NCI-H2107 (cell line): ENCODE data around the gene ESYT1.

Experiments used
- DNase-seq: peaks from one replicate; lab custom pipeline; 2025; lab: John Stamatoyannopoulos, UW

ESYT1 gene

GRCh38 chr12:56127888-56128669 is at the start of gene ESYT1:
ESYT1 (plus strand) TSS chr12:56128267; CDS start chr12:56128320, 53 bp downstream.
- peak; percentile 97 for DNase-seq

- DNase-seq, result no peak
These were observed 49.6 kb upstream of the ESYT1 start for GRCh38 chr12:56078427-56078826.

GRCh38 chr12:56078931-56079722 is 48.9 kb upstream of the ESYT1 start:
- no peak for DNase-seq

- peak; percentile 71 for DNase-seq
These were observed 48.1 kb upstream of the ESYT1 start, which contains the start of gene ERBB3 for GRCh38 chr12:56079723-56080555. ERBB3 (plus strand) TSS chr12:56080165; CDS start chr12:56080301, 136 bp downstream.

GRCh38 chr12:56080556-56081138 is 47.4 kb upstream of the ESYT1 start:
- DNase-seq, result no peak

- no peak for DNase-seq
These were observed 46.4 kb upstream of the ESYT1 start for GRCh38 chr12:56081393-56082347.

- DNase-seq, result no peak
These were observed 45.7 kb upstream of the ESYT1 start for GRCh38 chr12:56082382-56082781.

GRCh38 chr12:56082967-56083366 is 45.1 kb upstream of the ESYT1 start:
- no peak for DNase-seq

GRCh38 chr12:56084958-56085543 is 43.0 kb upstream of the ESYT1 start:
- no peak for DNase-seq

- no peak for DNase-seq
These were observed 42.0 kb upstream of the ESYT1 start for GRCh38 chr12:56086096-56086495.

- DNase-seq, result no peak
These were observed 41.5 kb upstream of the ESYT1 start for GRCh38 chr12:56086608-56087007.

- no peak for DNase-seq
These were observed 40.8 kb upstream of the ESYT1 start for GRCh38 chr12:56087220-56087619.

GRCh38 chr12:56097738-56098137 is 30.3 kb upstream of the ESYT1 start:
- DNase-seq, result no peak

GRCh38 chr12:56098592-56098991 is 29.5 kb upstream of the ESYT1 start:
- no peak for DNase-seq

- no peak for DNase-seq
These were observed 28.3 kb upstream of the ESYT1 start for GRCh38 chr12:56099787-56100186.

GRCh38 chr12:56101045-56101444 is 27.0 kb upstream of the ESYT1 start:
- no peak for DNase-seq

- no peak for DNase-seq
These were observed 25.4 kb upstream of the ESYT1 start for GRCh38 chr12:56102683-56103065.

GRCh38 chr12:56103066-56103711 is 24.9 kb upstream of the ESYT1 start:
- DNase-seq, result no peak

- no peak for DNase-seq
These were observed 24.3 kb upstream of the ESYT1 start for GRCh38 chr12:56103823-56104108.
